Measurements from ENCODE around the gene BMI1.

GRCh38 chr10:22339761-22340328 lies 18.9 kb downstream of the BMI1 start:
- TF ChIP-seq CTCF (IDR thresholded peaks at IDR 0.05): no peak
- no peak for TF ChIP-seq POLR2A (IDR thresholded peaks at IDR 0.05)

All from Peyer's patch (tissue), 4 donors.